Measurements from ENCODE around the gene ARID2. TPM values are rescaled to one million over a fixed set of nuclear protein-coding genes. Genes with fewer than 3 reads are reported as not detected.

ARID2 gene
- total RNA-seq, 1 donor from 2014 or later = 25.1 TPM

GRCh38 chr12:45946435-45946834, 216.9 kb downstream of the ARID2 start:
- H3K27me3 Mint-ChIP-seq (ENCODE audit: low read depth) = no peaks in the 10 kb centered on the region
- peaks cover 68% of the 10 kb centered on the region for H3K4me1 Mint-ChIP-seq (ENCODE audit: low read depth)
- DNase-seq (ENCODE audit: low spot score) = no peak
- TF ChIP-seq, protein P1, sequence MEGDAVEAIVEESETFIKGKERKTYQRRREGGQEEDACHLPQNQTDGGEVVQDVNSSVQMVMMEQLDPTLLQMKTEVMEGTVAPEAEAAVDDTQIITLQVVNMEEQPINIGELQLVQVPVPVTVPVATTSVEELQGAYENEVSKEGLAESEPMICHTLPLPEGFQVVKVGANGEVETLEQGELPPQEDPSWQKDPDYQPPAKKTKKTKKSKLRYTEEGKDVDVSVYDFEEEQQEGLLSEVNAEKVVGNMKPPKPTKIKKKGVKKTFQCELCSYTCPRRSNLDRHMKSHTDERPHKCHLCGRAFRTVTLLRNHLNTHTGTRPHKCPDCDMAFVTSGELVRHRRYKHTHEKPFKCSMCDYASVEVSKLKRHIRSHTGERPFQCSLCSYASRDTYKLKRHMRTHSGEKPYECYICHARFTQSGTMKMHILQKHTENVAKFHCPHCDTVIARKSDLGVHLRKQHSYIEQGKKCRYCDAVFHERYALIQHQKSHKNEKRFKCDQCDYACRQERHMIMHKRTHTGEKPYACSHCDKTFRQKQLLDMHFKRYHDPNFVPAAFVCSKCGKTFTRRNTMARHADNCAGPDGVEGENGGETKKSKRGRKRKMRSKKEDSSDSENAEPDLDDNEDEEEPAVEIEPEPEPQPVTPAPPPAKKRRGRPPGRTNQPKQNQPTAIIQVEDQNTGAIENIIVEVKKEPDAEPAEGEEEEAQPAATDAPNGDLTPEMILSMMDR (IDR thresholded peaks at IDR 0.05) = no peak
- H3K4me3 Mint-ChIP-seq (ENCODE audit: unreplicated experiment) = no peak overlapping the region
- peak overlapping the region; percentile 68 for H3K27ac Mint-ChIP-seq (ENCODE audit: unreplicated experiment)
- H3K9me3 Mint-ChIP-seq (ENCODE audit: low read depth) = peaks cover 4% of the 10 kb centered on the region
- H3K36me3 Mint-ChIP-seq (ENCODE audit: low read depth) = peaks cover 39% of the 10 kb centered on the region

DNA sequence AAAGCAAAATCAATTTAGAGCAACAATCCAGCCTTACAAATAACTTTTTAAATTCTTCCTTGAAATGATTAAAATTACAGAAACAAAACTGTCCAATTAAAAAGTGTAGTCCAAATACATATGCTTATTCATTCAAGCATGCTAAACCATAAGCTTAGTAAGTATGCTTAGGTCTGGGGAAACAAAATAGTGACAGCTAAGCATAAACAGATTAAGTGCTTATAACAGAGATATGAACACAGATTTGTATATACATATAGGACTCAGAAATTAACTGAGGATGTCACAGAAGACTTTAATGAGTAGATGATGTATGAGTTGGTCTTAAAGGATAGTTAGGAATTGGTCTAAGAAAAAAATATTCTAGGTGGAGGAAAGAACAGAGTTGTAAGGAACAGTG, 219.0 kb downstream of the ARID2 start:
- TF ChIP-seq, protein P1 (IDR thresholded peaks at IDR 0.05) = no peak
- no peak for DNase-seq (ENCODE audit: low spot score)
- no peaks in the 10 kb centered on the region for H3K27me3 Mint-ChIP-seq (ENCODE audit: low read depth)
- H3K9me3 Mint-ChIP-seq (ENCODE audit: low read depth) = no peaks in the 10 kb centered on the region
- H3K27ac Mint-ChIP-seq (ENCODE audit: unreplicated experiment) = no peak overlapping the region
- H3K4me3 Mint-ChIP-seq (ENCODE audit: unreplicated experiment) = no peak overlapping the region
- H3K36me3 Mint-ChIP-seq (ENCODE audit: low read depth) = peaks cover 28% of the 10 kb centered on the region
- H3K4me1 Mint-ChIP-seq (ENCODE audit: low read depth) = peaks cover 58% of the 10 kb centered on the region

Measured in chondrocyte (in vitro differentiated cells).